ENCODE measurements around the gene CNN3.
"Not testable (repeated sequence)": the region's sequence is repeated elsewhere in the genome, so short reads cannot be mapped to it uniquely, and the experiment has no call there.

CNN3 gene

GRCh38 chr1:94951046-94951445 lies 24.1 kb upstream of the CNN3 start:
- no peak overlapping the region for H3K4me3 ChIP-seq (replicated peaks; ENCODE audit: low read depth, low read length)
- no peak for TF ChIP-seq CTCF (IDR thresholded peaks at IDR 0.05; ENCODE audit: low read length, missing control alignments)
- no peak for DNase-seq (ENCODE audit: low read depth)

GRCh38 chr1:94949681-94950661 lies 23.1 kb upstream of the CNN3 start:
- TF ChIP-seq CTCF (IDR thresholded peaks at IDR 0.05; ENCODE audit: low read length, missing control alignments): no peak
- peak; percentile 62 for DNase-seq (ENCODE audit: low read depth)
- H3K4me3 ChIP-seq (replicated peaks; ENCODE audit: low read depth, low read length): no peak overlapping the region

GRCh38 chr1:94947437-94947836 lies 20.5 kb upstream of the CNN3 start:
- no peak for TF ChIP-seq CTCF (IDR thresholded peaks at IDR 0.05; ENCODE audit: low read length, missing control alignments)
- no peak overlapping the region for H3K4me3 ChIP-seq (replicated peaks; ENCODE audit: low read depth, low read length)
- DNase-seq (ENCODE audit: low read depth): peak; percentile 66

- DNase-seq (ENCODE audit: low read depth): no peak
- no peak for TF ChIP-seq CTCF (IDR thresholded peaks at IDR 0.05; ENCODE audit: low read length, missing control alignments)
- H3K4me3 ChIP-seq (replicated peaks; ENCODE audit: low read depth, low read length): no peak overlapping the region
These were observed 20.0 kb upstream of the CNN3 start for GRCh38 chr1:94946886-94947285.

- DNase-seq (ENCODE audit: low read depth): no peak
- no peak for TF ChIP-seq CTCF (IDR thresholded peaks at IDR 0.05; ENCODE audit: low read length, missing control alignments)
- H3K4me3 ChIP-seq (replicated peaks; ENCODE audit: low read depth, low read length): no peak overlapping the region
These were observed 15.5 kb upstream of the CNN3 start for GRCh38 chr1:94942171-94943128.

- DNase-seq (ENCODE audit: low read depth): not testable (repeated sequence)
These were observed 14.6 kb upstream of the CNN3 start for GRCh38 chr1:94941480-94941879.

GRCh38 chr1:94940738-94941137 lies 13.8 kb upstream of the CNN3 start:
- H3K4me3 ChIP-seq (replicated peaks; ENCODE audit: low read depth, low read length): no peak overlapping the region
- no peak for TF ChIP-seq CTCF (IDR thresholded peaks at IDR 0.05; ENCODE audit: low read length, missing control alignments)
- no peak for DNase-seq (ENCODE audit: low read depth)

More at GRCh38 chr1:94941480-94941879, 14.6 kb upstream of the CNN3 start:
- H3K4me3 ChIP-seq (replicated peaks; ENCODE audit: low read depth, low read length): not testable (repeated sequence)

Data from fibroblast of pulmonary artery (primary cell).